Stimulated activated CD4-positive, alpha-beta T cell treated with anti-CD3 and anti-CD28 coated beads, Interleukin-4, amount 100 ng/mL, for 1 hour (primary cell): Measurements from ENCODE around the gene GRID2.
"Not testable (repeated sequence)": the region's sequence is repeated elsewhere in the genome, so short reads cannot be mapped to it uniquely, and the experiment has no call there.

Experiments used
- DNase-seq: peaks from one replicate; pipeline ENCODE4 v3.0.0-alpha.2; 2020

Gene GRID2

DNA sequence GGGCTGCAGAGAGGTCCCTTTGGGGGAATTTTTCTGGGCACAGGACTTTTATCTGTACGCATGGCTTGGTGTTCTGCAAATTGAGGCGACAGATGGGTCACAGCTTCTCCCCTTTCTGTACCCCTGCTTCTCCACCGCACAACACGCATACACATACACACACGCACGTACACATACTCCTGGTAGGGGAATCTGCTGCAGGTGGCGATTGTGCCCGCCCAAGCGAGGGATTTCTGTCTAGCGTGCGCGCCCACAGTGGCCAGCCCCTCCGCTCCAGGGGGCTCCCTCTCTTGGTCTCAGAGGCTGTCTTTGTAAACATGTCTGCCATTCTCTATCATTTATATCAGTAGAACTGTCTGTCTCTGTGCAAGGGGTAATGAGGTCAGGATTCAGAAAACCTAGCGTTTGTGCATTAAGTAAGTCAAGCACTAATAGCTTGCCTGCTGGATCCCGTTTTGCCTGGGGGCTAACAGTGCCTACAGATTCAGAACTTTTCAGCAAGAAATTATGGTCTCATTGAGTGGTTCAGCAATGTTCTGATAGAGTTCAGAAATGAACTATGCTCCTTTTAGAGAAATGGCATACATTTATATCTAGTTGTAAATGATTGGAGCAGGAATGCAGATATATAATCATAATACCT is 2.2 kb downstream of the GRID2 start:
- DNase-seq: no peak

DNA sequence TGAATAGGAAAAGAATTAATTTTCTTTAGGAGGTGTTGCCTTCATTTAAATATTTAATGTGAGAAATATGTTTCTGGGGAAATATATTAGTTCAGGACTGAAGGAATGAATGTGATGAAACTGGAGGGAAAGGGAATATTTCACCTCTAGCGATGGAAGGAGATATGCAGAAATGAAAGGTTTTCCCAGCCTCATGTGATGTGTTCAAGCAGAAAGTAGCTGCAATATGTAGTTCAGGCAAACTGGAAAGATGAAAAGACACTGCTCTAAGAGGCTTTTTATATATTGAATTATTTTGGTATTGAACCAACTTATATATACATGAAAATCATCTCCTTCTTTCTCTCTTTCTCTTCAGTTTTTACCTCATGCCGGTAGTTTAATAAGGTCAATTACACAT is 3.4 kb downstream of the GRID2 start:
- no peak for DNase-seq

GRCh38 chr4:92307866-92308265 is 4.1 kb downstream of the GRID2 start:
- DNase-seq: no peak

DNA sequence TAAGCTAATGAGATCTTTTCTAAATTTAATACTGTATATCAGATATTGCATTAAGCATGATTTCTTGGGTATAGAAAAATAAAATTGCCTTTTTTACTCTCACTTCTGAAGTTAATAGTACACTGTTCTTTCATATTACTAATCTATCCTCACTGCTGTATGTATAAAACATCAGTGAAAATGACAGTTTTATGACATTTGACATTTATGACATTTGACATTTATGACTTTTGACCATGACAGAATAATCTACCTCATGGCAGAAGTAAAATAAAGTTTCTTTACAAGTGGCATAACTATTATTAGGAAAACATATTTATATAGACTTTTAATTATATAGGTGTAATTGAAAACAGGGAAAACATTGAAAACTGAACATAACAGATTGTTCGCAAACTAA is 13.3 kb downstream of the GRID2 start:
- DNase-seq: no peak

GRCh38 chr4:92328095-92328494 is 24.3 kb downstream of the GRID2 start:
- no peak for DNase-seq

DNA sequence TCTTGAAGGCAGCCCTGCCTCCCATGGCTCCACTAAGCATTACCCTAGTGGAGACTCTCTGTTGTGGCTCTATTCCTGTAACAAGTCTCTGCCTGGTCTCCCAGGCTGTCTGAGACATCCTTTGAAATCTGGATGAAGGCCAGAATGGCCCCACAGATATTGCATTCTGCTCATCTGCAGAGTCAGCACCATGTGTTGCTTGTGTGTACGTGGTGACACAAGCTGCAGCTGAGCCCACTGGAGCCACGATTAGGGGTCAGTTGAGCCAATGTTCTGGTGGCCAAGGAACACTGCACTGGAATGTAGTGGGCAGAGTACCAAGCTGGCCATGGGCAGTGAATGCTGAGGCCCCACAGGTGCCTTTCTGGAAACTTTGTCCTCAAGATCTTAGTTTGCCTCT is 29.2 kb downstream of the GRID2 start:
- no peak for DNase-seq

DNA sequence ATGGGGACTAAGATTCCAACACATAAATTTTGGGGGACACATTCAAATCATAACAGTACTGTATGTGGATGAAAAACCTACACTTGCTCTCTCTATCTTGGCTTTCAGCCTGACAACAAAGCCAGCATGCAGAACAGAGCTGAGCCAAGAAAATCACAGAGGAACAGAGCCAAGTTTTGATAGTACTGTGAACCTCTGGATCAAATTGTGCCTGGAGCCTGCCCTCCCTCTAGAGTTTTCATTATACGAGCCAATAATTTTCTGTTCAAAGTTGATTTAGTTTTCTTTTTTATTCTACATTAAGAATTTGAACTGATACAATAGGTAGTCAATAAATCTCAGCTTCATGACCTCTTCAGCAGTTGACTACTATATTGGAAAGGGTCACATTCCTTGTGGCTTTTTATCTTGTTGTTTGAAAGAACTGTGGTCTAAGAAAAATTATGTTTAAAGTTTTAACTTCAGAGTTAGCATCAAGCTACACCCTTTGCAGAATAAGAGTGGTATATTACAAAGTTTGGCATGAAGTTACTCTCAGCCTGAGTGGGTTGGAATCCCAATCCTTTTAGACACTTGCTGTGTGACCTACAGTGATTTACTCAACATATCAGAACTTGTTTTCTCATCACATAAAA is 31.1 kb downstream of the GRID2 start:
- DNase-seq: no peak

GRCh38 chr4:92339676-92340075 is 35.9 kb downstream of the GRID2 start:
- DNase-seq: no peak

DNA sequence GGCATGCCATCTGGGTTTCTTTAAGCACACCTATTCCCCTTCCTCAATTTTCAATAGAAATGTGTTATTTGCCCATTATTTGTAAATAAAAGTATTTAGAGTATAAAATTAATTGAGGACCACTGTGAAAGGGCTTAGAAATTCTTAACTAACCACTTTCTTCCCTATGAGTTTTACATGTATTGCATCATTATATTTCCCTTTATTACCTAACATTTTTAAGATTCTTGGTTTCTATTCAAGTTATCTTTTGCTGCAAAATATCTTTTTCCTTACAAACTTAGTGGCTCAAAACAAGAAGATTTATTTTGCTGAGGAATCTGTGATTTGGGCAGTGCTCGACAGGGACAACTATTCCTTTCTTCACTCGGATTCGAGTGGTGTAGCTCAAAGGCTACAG is 40.5 kb downstream of the GRID2 start:
- no peak for DNase-seq

DNA sequence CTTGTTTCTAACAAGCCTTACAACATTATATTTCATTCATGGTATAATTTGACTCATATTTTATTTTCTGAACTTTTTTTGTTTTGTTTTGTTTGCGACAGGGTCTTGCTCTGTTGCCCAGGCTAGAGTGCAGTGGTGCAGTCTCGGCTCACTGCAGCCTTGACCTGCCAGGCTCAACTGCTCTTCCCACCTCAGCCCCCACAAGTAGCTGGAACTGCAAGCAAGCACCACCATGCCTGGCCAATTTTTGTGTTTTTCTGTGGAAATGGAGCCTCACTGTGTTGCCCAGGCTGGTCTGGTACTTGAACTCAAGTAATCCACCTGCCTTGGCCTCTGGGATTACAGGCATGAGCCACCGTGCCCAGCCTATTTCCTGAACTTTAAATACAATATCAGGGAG is 42.5 kb downstream of the GRID2 start:
- DNase-seq: no peak

GRCh38 chr4:92357966-92358365 is 54.2 kb downstream of the GRID2 start:
- no peak for DNase-seq

DNA sequence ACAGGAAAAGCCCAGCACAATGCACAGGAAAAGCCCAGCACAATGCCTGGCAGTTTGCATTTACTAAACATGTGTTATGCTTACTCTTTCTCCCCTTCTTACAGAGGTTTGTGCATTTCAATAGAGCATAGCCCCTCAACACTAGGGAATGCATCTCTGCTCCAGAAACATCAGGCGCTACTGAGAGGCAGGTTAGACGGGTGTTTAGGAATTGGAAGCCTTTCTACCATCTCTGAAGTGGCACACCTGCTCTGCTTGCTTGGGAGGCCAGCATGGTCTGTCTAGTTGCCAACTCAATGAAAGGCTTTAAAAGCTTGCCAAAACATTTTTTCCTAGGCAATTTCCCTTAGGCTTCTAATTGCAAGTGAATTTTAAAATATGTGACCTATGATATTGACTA is 55.7 kb downstream of the GRID2 start:
- no peak for DNase-seq

- DNase-seq: no peak
These were observed 58.3 kb downstream of the GRID2 start for GRCh38 chr4:92362028-92362427.

DNA sequence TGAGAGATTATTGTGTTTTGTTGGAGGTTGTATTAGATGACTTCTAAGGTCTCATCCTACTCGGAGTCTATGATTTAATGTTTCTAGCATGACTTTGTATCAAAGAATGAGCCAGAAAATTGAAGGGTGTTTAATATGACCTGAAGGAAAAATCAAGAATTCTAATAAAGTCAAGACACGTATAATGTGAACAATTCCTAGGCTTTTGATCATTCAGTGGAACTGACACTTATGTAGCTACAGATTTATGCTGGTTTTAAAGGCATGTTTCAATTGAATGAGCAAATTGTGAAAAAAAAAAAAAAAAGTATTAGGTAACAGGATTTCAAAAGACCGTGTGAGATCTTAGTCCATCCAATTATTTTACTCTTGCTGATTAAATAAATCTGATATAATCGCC is 64.9 kb downstream of the GRID2 start:
- no peak for DNase-seq

GRCh38 chr4:92381616-92382015 is 77.8 kb downstream of the GRID2 start:
- no peak for DNase-seq

GRCh38 chr4:92382128-92382527 is 78.4 kb downstream of the GRID2 start:
- DNase-seq: no peak

DNA sequence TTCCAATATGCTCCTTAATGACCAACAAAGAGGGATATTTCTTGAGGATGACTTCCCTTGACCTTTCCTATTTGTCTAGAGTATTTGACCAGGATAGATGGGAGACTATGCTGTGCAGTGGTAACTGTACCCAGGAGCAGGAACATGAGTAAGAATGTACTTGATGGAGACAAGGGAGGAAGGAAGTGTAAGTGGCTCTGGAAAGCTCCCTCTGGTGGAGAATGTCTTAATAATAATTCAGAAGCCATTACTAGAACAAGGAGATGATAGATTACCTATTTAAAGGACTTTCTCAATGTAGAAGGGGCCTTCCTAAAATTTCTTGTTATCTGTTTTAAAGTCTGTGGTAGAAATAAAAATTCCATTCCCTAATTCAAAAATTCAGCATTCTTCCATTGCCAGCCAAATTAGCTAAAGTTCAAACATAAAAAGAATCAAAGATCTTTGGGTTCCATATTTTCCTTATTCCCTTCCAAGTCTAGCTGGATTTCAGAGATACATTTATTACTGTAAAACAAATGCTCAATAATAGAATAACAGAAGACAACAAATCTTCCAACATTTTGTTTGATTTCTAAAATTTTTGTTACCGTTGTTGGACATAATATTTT is 83.8 kb downstream of the GRID2 start:
- DNase-seq: no peak

DNA sequence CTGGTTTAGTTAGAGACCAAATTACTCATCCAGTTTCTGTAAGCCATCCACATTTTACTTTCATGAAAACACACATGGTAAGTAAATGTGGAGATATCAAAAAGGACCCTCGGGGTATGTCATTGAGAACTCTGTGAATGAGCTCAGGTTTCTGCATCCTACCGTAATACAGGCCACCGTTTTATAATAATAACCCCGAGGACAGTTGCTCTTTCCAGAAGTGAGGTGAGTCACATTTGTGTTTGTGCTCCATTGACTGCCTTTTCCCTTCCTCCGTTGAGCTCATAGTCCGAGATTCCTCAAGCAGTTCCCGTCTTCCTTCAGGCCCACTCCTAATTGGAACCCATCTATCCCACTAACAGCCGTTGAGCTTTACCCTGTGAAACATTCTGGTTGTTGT is 95.3 kb downstream of the GRID2 start:
- DNase-seq: no peak

GRCh38 chr4:92403525-92403924 is 99.8 kb downstream of the GRID2 start:
- DNase-seq: not testable (repeated sequence)

- DNase-seq: no peak
These were observed 102.7 kb downstream of the GRID2 start for GRCh38 chr4:92406488-92406887.

GRCh38 chr4:92421920-92422319 is 118.2 kb downstream of the GRID2 start:
- DNase-seq: no peak

DNA sequence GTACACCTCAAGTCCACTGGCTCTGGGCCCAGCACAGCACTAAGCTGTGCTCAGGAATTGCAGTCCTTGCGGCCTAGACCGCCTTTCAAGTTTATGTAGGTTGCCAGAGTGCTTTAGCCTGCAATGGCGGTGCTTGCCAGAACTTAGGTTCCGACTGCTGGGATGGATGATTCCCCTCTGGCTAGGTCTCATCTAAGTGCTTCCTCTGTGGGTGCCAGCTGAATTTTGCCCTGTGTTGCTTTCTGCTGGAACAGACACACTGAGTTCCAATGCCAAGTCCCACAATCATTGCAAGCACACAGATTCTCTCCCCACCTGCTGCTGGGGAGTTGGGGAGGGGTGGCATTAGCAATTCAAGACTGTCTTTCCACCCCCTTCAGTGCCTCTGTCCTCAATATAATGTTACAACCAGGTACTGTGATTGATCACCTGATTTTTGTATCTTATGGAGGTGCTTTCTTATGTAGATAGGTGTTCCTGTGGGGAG is 129.5 kb downstream of the GRID2 start:
- no peak for DNase-seq

DNA sequence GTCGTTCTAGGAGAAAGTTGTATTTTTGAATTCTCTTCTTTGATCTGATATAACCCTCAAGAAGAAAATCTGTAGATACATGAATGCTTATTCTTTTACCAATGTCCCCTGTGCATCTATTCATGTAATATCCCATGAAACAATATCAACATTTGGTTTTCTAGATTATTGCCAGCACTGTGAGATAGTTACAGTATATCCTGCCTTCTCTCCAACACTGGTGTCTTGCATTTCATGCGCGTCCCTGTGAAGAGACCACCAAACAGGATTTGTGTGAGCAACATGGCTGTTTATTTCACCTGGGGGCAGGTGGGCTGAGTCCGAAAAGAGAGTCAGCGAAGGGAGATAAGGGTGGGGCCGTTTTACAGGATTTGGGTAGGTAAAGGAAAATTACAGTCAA is 135.0 kb downstream of the GRID2 start:
- not testable (repeated sequence) for DNase-seq

- not testable (repeated sequence) for DNase-seq
These were observed 138.4 kb downstream of the GRID2 start for GRCh38 chr4:92442131-92442530.
